NCI-H1436 treated with DMSO at 0.1 percent for 48 hours (cell line): Measurements from ENCODE around the gene RUVBL1.
A peak's percentile ranks its signal among the peaks of the same experiment; 100 is the strongest.
"Not testable (repeated sequence)": the region's sequence is repeated elsewhere in the genome, so short reads cannot be mapped to it uniquely, and the experiment has no call there.

ENCODE experiments used
- DNase-seq: peaks from one replicate; lab custom pipeline; 2025; lab: John Stamatoyannopoulos, UW

Gene RUVBL1

GRCh38 chr3:128123538-128124368 is at the start of gene RUVBL1:
RUVBL1 (minus strand) TSS chr3:128123812; CDS start chr3:128123724, 88 bp downstream.
- DNase-seq: peak; percentile 96

- no peak for DNase-seq
Observed at GRCh38 chr3:128173200-128173599, 49.6 kb upstream of the RUVBL1 start.

- no peak for DNase-seq
Observed at GRCh38 chr3:128170866-128171516, 47.4 kb upstream of the RUVBL1 start.

- no peak for DNase-seq
Observed at GRCh38 chr3:128168836-128169235, 45.2 kb upstream of the RUVBL1 start.

GRCh38 chr3:128167973-128168674 is 44.5 kb upstream of the RUVBL1 start:
- DNase-seq: no peak

GRCh38 chr3:128167646-128167972 is 44.0 kb upstream of the RUVBL1 start:
- no peak for DNase-seq

- no peak for DNase-seq
Observed at GRCh38 chr3:128166971-128167453, 43.4 kb upstream of the RUVBL1 start.

- no peak for DNase-seq
Observed at GRCh38 chr3:128163432-128163831, 39.8 kb upstream of the RUVBL1 start.

GRCh38 chr3:128160661-128161060 is 37.0 kb upstream of the RUVBL1 start:
- no peak for DNase-seq

GRCh38 chr3:128155616-128156360 is 32.2 kb upstream of the RUVBL1 start:
- no peak for DNase-seq

- DNase-seq: not testable (repeated sequence)
Observed at GRCh38 chr3:128154354-128154753, 30.7 kb upstream of the RUVBL1 start.

GRCh38 chr3:128153156-128154041 is 29.8 kb upstream of the RUVBL1 start, which contains the start of gene EEFSEC:
EEFSEC (plus strand) TSS chr3:128153481; CDS start chr3:128153508, 27 bp downstream.
- peak; percentile 54 for DNase-seq

GRCh38 chr3:128152419-128153155 is 29.0 kb upstream of the RUVBL1 start:
- no peak for DNase-seq

GRCh38 chr3:128151758-128152274 is 28.2 kb upstream of the RUVBL1 start:
- DNase-seq: no peak

GRCh38 chr3:128149650-128150049 is 26.0 kb upstream of the RUVBL1 start:
- DNase-seq: no peak

GRCh38 chr3:128146201-128146600 is 22.6 kb upstream of the RUVBL1 start:
- DNase-seq: no peak

GRCh38 chr3:128145279-128145678 is 21.7 kb upstream of the RUVBL1 start:
- DNase-seq: no peak

GRCh38 chr3:128144512-128145187 is 21.0 kb upstream of the RUVBL1 start:
- DNase-seq: no peak

GRCh38 chr3:128143496-128143895 is 19.9 kb upstream of the RUVBL1 start:
- no peak for DNase-seq
